Activated CD4-positive, alpha-beta T cell treated with anti-CD3 and anti-CD28 coated beads, Interleukin-2, amount 50 U/mL, for 24 hours (primary cell): ENCODE measurements around the gene C3.
"Not testable (repeated sequence)": the region's sequence is repeated elsewhere in the genome, so short reads cannot be mapped to it uniquely, and the experiment has no call there.

Source experiments
- DNase-seq, 2 donors: peaks; one replicate each; pipeline ENCODE4 v3.0.0-alpha.2; 2020; ENCODE audit warnings: low read depth in 1 of 2, low spot score in 1 of 2

Gene C3

GRCh38 chr19:6667114-6667627, 53.3 kb downstream of the C3 start:
- DNase-seq: no peak

GRCh38 chr19:6664916-6665315, 55.5 kb downstream of the C3 start:
- no peak for DNase-seq

GRCh38 chr19:6663236-6664201, 56.9 kb downstream of the C3 start:
- DNase-seq: no peak

- DNase-seq: no peak
Measured at GRCh38 chr19:6662702-6663101, 57.7 kb downstream of the C3 start.

- DNase-seq: peak in 1 of 2 donors; percentile 79
Measured at GRCh38 chr19:6661509-6662244, 58.8 kb downstream of the C3 start.

GRCh38 chr19:6660930-6661329, 59.5 kb downstream of the C3 start:
- no peak for DNase-seq

- DNase-seq: not testable (repeated sequence)
Measured at GRCh38 chr19:6656390-6656789, 64.1 kb downstream of the C3 start.

GRCh38 chr19:6654347-6655310, 65.8 kb downstream of the C3 start:
- DNase-seq: peak in 1 of 2 donors; percentile 58

GRCh38 chr19:6652805-6653094, 67.7 kb downstream of the C3 start:
- DNase-seq: no peak

- no peak for DNase-seq
Measured at GRCh38 chr19:6651965-6652804, 68.3 kb downstream of the C3 start.

- DNase-seq: no peak
Measured at GRCh38 chr19:6649185-6649584, 71.3 kb downstream of the C3 start.

GRCh38 chr19:6648141-6648715, 72.2 kb downstream of the C3 start:
- DNase-seq: no peak

GRCh38 chr19:6644796-6645195, 75.7 kb downstream of the C3 start:
- DNase-seq: no peak

GRCh38 chr19:6640333-6640732, 80.1 kb downstream of the C3 start:
- not testable (repeated sequence) for DNase-seq

GRCh38 chr19:6639439-6639838, 81.0 kb downstream of the C3 start:
- DNase-seq: no peak

- DNase-seq: not testable (repeated sequence)
Measured at GRCh38 chr19:6633456-6633813, 87.0 kb downstream of the C3 start.

GRCh38 chr19:6632747-6633455, 87.5 kb downstream of the C3 start:
- DNase-seq: peak in 1 of 2 donors; percentile 32

- DNase-seq: peak; percentile 54 to 91
Measured at GRCh38 chr19:6632002-6632621, 88.3 kb downstream of the C3 start.
